ENCODE data around the gene PARP6.

PARP6 gene

GRCh38 chr15:72230197-72231065 lies 41.9 kb downstream of the PARP6 start:
- peak; percentile 88 to 91 for DNase-seq

- DNase-seq, result no peak
Measured at GRCh38 chr15:72229947-72230196, 42.5 kb downstream of the PARP6 start.

- DNase-seq, result peak in 1 of 2 experiments; percentile 57
Measured at GRCh38 chr15:72229076-72229946, 43.0 kb downstream of the PARP6 start.

GRCh38 chr15:72227720-72228119 lies 44.6 kb downstream of the PARP6 start:
- peak in 1 of 2 experiments; percentile 22 for DNase-seq

- DNase-seq, result peak; percentile 28 to 46
Measured at GRCh38 chr15:72227192-72227586, 45.2 kb downstream of the PARP6 start.

- DNase-seq, result no peak
Measured at GRCh38 chr15:72223278-72223677, 49.1 kb downstream of the PARP6 start.

GRCh38 chr15:72222393-72222792 lies 50.0 kb downstream of the PARP6 start:
- no peak for DNase-seq

GRCh38 chr15:72220687-72221086 lies 51.7 kb downstream of the PARP6 start:
- DNase-seq, result no peak

- no peak for DNase-seq
Measured at GRCh38 chr15:72217216-72217615, 55.1 kb downstream of the PARP6 start.

- DNase-seq, result no peak
Measured at GRCh38 chr15:72216079-72216478, 56.3 kb downstream of the PARP6 start.

- no peak for DNase-seq
Measured at GRCh38 chr15:72207558-72208085, 64.7 kb downstream of the PARP6 start.

- no peak for DNase-seq
Measured at GRCh38 chr15:72206677-72207000, 65.7 kb downstream of the PARP6 start.

GRCh38 chr15:72205896-72206676 lies 66.3 kb downstream of the PARP6 start:
- DNase-seq, result no peak

GRCh38 chr15:72205273-72205672 lies 67.1 kb downstream of the PARP6 start:
- DNase-seq, result no peak

GRCh38 chr15:72203507-72203837 lies 68.9 kb downstream of the PARP6 start:
- no peak for DNase-seq

GRCh38 chr15:72202801-72203506 lies 69.4 kb downstream of the PARP6 start:
- DNase-seq, result no peak

GRCh38 chr15:72202302-72202701 lies 70.1 kb downstream of the PARP6 start:
- DNase-seq, result no peak

GRCh38 chr15:72201391-72201921 lies 70.9 kb downstream of the PARP6 start:
- DNase-seq, result no peak

- DNase-seq, result no peak
Measured at GRCh38 chr15:72200395-72201237, 71.7 kb downstream of the PARP6 start.

- DNase-seq, result peak; percentile 57 to 61
Measured at GRCh38 chr15:72199721-72200212, 72.6 kb downstream of the PARP6 start.

GRCh38 chr15:72199205-72199515 lies 73.2 kb downstream of the PARP6 start:
- no peak for DNase-seq

Data from stimulated activated CD4-positive, alpha-beta T cell treated with anti-CD3 and anti-CD28 coated beads, Interleukin-4, amount 100 ng/mL, for 4 hours (primary cell).